Subcutaneous abdominal adipose tissue (tissue), 5 donors: Measurements from ENCODE around the gene GOLIM4.

Experiments
- H3K27ac ChIP-seq: one replicate; pipeline ENCODE4 v1.7.0; 2013; ENCODE audit warnings: low read depth, mild to moderate bottlenecking, inconsistent platforms, low read length, moderate library complexity
- H3K27me3 ChIP-seq, 5 donors: one replicate each; pipeline ENCODE4 v1.7.0; 2013; ENCODE audit warnings: low read length in 5 of 5, inconsistent platforms in 1 of 5; ENCODE audit not compliant: control insufficient read depth in 5 of 5, insufficient read depth in 4 of 5
- H3K36me3 ChIP-seq, 5 donors: one replicate each; pipeline ENCODE4 v1.7.0; 2013; ENCODE audit warnings: low read length in 5 of 5; ENCODE audit not compliant: control insufficient read depth in 5 of 5, insufficient read depth in 5 of 5
- H3K4me1 ChIP-seq, 5 donors: one replicate each; pipeline ENCODE4 v1.7.0; 2013; ENCODE audit warnings: low read length in 5 of 5, mild to moderate bottlenecking in 3 of 5, moderate library complexity in 1 of 5; ENCODE audit not compliant: control insufficient read depth in 5 of 5, insufficient read depth in 5 of 5
- H3K4me3 ChIP-seq, 5 donors: one replicate each; pipeline ENCODE4 v1.7.0; 2013; ENCODE audit warnings: low read length in 5 of 5, low read depth in 1 of 5
- H3K9ac ChIP-seq, 5 donors: one replicate each; pipeline ENCODE4 v1.7.0; 2013; ENCODE audit warnings: low read length in 5 of 5, mild to moderate bottlenecking in 4 of 5, moderate library complexity in 3 of 5
- H3K9me3 ChIP-seq, 5 donors: one replicate each; pipeline ENCODE4 v1.7.0; 2013; ENCODE audit warnings: low read length in 5 of 5; ENCODE audit not compliant: control insufficient read depth in 5 of 5
- donor health status: healthy.
- donor health status: healthy.
- donor health status: healthy.
- donor health status: healthy.
- donor health status: healthy.

GOLIM4 gene

DNA sequence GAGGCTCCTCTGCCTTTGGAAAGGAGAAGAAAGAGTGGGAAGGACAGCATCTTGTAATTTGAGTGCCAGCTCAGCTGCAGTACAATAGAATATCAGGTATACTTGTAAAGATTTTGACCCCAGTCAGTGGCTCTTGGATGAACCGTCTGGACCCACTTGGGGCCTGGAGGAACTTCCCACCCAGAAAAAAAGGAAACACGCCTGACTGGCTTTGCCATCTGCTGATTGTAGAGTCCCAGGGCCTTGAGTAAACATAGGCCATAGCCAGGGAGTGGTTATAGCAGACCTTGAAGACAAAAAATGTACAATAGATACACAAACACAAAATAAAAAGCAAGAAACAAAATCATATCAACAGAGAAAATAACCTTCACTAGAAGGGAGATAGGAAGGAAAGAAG lies 112.1 kb downstream of the GOLIM4 start:
- Histone ChIP-seq H3K36me3 (no peaks in the 10 kb centered on the region), H3K4me3 (no peak overlapping the region), H3K4me1 (peaks cover 0 to 10% (median 9%) of the 10 kb centered on the region in 5 donors), H3K27ac (no peak overlapping the region), H3K9ac (no peak overlapping the region), H3K27me3 (no peaks in the 10 kb centered on the region), H3K9me3 (no peaks in the 10 kb centered on the region)

DNA sequence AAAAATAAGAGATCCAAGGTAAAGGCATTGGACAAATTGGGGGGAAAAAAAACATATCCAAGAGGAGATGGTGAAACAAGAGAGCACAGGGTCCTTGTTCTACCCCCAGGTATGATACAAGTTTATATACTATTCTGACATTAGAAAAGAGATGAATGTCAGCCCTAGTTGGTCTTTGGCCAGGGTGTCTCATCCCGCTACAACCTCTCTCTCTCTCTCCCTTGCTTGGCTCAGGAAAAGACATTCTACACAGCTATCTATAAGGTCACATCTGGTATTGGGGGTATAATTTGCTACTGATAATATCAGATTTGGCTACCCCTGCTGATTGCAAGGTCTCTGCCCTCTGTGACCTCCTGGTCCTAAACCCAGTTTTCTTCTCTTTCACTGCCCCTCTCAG lies 117.2 kb downstream of the GOLIM4 start:
- no peaks in the 10 kb centered on the region for H3K27me3 ChIP-seq
- no peak overlapping the region for H3K4me3 ChIP-seq
- H3K4me1 ChIP-seq = peaks cover 0 to 14% (median 9%) of the 10 kb centered on the region in 5 donors
- H3K27ac ChIP-seq = no peak overlapping the region
- no peaks in the 10 kb centered on the region for H3K9me3 ChIP-seq
- no peak overlapping the region for H3K9ac ChIP-seq
- H3K36me3 ChIP-seq = no peaks in the 10 kb centered on the region

DNA sequence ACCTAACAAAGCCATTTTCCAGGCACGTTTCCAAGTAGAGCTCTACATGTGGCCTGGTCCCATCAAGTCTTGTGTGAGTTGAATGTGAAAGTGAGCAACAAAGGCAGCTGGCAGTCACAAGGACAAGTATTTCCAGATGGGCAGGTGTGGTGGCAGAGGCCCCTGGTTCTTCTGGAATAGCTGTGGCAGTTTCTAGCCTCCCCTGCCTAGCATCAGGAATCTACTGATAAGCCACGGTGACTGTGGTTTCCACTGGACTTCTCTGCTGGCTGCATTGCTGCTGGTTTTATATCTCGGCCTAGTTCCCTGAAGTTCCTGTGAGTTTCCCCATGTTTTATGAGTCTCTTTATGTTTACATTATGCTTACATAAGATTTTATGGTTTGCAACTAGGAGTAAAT lies 117.7 kb downstream of the GOLIM4 start:
- Histone ChIP-seq H3K9ac (no peak overlapping the region), H3K27ac (no peak overlapping the region), H3K27me3 (no peaks in the 10 kb centered on the region), H3K4me1 (peaks cover 0 to 14% (median 9%) of the 10 kb centered on the region in 5 donors), H3K36me3 (no peaks in the 10 kb centered on the region), H3K9me3 (no peaks in the 10 kb centered on the region), H3K4me3 (no peak overlapping the region)

DNA sequence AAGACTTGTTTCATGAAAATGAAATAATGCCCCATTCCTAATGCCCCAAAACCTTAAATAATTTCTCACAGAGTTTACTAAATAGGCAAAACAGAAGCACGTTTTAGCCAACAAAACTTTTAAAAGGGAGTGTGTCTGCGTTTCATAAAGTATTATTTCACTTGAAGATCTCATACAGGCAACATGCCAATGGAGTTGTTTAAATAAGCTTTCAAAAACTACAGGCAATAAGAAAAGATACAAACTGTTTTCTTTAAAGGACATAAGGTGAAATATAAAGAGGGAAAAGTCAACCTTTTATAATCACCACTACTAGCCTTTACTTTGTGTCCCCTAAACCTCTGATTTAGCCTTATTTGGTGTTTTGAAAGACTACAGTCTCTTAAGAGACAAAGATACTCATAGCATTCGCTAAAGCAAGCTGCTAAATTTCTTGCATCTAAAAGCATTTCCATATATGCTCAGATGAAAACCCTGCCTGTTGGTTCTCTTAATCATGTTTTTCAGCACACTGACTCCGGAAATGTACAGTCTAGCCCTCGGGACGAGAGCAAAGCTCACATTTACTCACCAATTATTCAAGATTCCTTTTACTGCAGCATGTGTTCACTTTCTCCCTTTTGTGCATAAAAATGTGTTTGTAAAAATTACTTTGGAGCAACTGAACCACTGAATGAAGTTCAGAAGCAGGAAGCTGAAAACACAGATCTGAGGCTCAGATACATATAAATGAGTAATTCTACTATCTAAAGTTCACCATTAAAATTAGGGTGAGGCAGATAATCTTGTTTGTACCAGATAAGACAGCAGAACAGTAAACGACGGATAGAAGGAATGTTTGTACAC lies 119.0 kb downstream of the GOLIM4 start:
- H3K36me3 ChIP-seq = no peaks in the 10 kb centered on the region
- no peaks in the 10 kb centered on the region for H3K9me3 ChIP-seq
- H3K27ac ChIP-seq = no peak overlapping the region
- H3K4me3 ChIP-seq = no peak overlapping the region
- no peak overlapping the region for H3K9ac ChIP-seq
- peaks cover 0 to 11% (median 5%) of the 10 kb centered on the region in 5 donors for H3K4me1 ChIP-seq
- no peaks in the 10 kb centered on the region for H3K27me3 ChIP-seq

DNA sequence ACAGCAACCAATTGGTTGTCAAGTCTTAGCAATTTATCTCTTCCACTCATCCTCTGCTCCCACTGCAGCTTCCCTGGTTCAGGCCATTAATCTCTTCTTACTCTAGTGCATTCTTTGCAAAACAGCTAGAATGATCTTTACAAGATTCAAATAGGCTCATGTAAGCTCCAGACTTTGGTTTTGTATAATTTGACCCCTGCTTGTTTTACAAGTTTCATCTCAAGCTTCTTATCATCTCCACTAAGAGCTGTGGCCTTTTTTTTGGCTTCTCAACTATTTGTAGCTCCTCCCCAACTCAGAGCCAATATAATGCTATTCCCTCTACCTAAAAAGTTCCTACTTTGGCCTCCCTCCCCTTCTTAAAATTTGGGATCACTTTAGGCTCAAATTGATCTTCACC lies 121.8 kb downstream of the GOLIM4 start:
- Histone ChIP-seq H3K4me3 (no peak overlapping the region), H3K27me3 (no peaks in the 10 kb centered on the region), H3K9ac (no peak overlapping the region), H3K27ac (no peak overlapping the region), H3K36me3 (no peaks in the 10 kb centered on the region), H3K9me3 (no peaks in the 10 kb centered on the region), H3K4me1 (peaks cover 0 to 16% (median 0%) of the 10 kb centered on the region in 5 donors)

DNA sequence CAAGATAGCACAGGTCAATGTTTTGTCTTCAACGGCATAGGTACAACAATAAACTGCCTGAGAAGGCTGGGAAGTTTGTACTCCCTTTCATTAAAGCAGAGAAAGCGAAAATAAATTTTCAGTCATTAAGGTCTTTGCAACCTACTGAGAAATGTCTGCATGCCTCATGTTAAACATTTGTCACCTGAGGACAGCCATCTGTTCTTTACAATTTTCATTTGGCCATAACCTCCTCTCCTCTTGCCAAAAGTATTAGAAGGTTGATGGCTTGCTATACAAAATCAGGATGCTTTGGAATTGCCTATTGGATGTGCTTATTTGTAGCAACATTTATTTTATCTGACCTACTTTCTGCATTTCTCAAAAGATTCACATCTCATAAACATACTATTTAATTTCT lies 122.7 kb downstream of the GOLIM4 start:
- Histone ChIP-seq H3K4me3 (no peak overlapping the region), H3K27me3 (no peaks in the 10 kb centered on the region), H3K27ac (no peak overlapping the region), H3K9me3 (no peaks in the 10 kb centered on the region), H3K4me1 (peaks cover 0 to 16% (median 0%) of the 10 kb centered on the region in 5 donors), H3K9ac (no peak overlapping the region), H3K36me3 (no peaks in the 10 kb centered on the region)

DNA sequence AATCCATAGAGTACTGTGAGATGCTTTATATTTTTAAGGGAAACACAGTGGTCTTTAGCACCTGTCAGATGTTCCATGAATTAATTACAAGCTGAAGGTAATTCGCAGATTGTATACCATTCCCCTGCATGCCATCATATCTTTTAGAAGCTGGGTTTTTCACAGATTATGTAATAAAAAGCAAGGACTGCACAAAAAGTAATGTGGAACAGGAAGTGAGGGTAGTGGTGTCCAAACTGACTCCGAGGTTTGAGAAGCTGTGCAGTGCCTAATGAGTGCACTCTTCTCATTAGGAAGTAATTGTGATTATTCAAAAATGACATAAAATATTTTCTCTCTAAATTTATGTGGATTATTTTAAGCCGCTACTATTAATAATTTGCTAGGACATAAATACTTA lies 123.2 kb downstream of the GOLIM4 start:
- H3K4me1 ChIP-seq = peaks cover 0 to 16% (median 0%) of the 10 kb centered on the region in 5 donors
- no peak overlapping the region for H3K9ac ChIP-seq
- no peaks in the 10 kb centered on the region for H3K27me3 ChIP-seq
- no peak overlapping the region for H3K27ac ChIP-seq
- H3K36me3 ChIP-seq = no peaks in the 10 kb centered on the region
- H3K4me3 ChIP-seq = no peak overlapping the region
- no peaks in the 10 kb centered on the region for H3K9me3 ChIP-seq

DNA sequence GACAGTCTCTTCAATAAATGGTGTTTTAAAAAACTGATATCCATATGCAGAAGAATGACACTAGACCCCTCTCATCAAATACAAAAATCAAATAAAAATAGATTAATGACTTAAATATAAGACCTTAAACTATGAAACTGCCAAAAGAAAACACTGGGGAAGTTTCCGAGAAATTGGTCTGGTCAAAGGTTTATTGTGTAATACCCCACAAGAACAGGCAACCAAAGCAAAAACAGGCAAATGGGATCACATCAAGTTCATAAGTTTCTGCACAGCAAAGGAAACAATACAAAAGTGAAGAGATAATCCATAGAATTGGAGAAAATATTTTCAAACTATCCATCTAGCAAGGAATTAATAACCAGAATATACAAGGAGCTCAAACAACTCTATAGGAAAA lies 126.2 kb downstream of the GOLIM4 start:
- peaks cover 0 to 12% (median 0%) of the 10 kb centered on the region in 5 donors for H3K4me1 ChIP-seq
- H3K4me3 ChIP-seq = no peak overlapping the region
- no peaks in the 10 kb centered on the region for H3K27me3 ChIP-seq
- H3K36me3 ChIP-seq = no peaks in the 10 kb centered on the region
- H3K9ac ChIP-seq = peak overlapping the region in 1 of 5 donors; percentile 4
- no peak overlapping the region for H3K27ac ChIP-seq
- no peaks in the 10 kb centered on the region for H3K9me3 ChIP-seq

DNA sequence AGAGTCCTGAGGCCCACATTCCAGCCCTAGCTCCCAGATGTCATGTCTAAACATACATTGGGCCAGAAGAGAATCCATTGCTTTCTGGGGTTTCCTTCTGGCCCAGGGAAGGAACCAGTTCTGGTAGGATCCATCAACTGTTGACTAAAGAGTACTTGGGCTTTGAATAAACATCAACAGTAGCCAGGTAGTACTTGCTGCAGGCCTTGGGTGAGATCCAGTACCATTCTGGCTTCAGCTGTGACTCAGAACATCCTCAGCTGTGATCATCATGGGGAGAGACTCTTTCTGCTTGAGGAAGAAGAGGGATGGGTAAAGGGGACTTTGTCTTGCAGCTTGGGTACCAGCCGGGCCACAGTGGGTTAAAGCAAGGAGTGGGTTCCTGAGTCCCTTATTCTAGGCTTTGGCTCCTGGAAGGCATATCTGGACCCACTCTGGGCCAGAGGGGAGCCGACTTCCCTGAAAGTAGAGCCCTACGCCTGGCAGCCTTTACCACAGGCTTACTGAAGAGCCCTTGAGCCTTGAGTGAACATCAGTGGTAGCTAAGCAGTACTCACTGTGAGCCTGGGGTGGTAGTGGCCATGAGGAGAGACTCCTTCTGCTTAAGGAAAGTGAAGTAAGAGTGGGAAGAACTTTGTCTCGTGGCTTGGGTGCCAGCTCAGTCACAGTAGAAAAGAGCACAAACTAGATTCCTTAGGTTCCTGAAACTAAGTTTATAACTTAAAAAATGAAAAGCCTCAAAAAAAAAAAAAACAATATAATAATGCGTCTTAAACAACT lies 128.3 kb downstream of the GOLIM4 start:
- Histone ChIP-seq H3K4me1 (peaks cover 0 to 12% (median 0%) of the 10 kb centered on the region in 5 donors), H3K27ac (no peak overlapping the region), H3K9ac (no peak overlapping the region), H3K36me3 (no peaks in the 10 kb centered on the region), H3K4me3 (no peak overlapping the region), H3K27me3 (no peaks in the 10 kb centered on the region), H3K9me3 (no peaks in the 10 kb centered on the region)
